IMR-90 (cell line): ENCODE measurements around the gene LRRC2. TPM values are rescaled to one million over a fixed set of nuclear protein-coding genes. Genes with fewer than 3 reads are reported as not detected.

Source experiments
- ATAC-seq: fragments of 200-7000 bp; cut with Tn5 transposase; 2 replicates; pipeline ENCODE4 v1.9.1; 2020; ENCODE audit warnings: low read depth, mild to moderate bottlenecking, moderate library complexity
- BruUV-seq: library from RNA; stranded (reverse); fragments of 400-500 nt; replicated peaks from 2 replicates; lab custom pipeline; 2021; lab: Mats Ljungman, UMichigan
- CTCF ChIA-PET: fragments of 300-600 bp; formaldehyde crosslinking; extraction: SDS; loops from one replicate; lab custom pipeline; 2021; ENCODE audit warnings: antibody characterized with exemption; lab: Yijun Ruan, JAX
- POLR2A ChIA-PET: fragments of 300-600 bp; sonication (Branson Sonifier 250); formaldehyde crosslinking; loops from one replicate; lab custom pipeline; 2022; ENCODE audit warnings: antibody characterized with exemption; ENCODE audit not compliant: unreplicated experiment; lab: Charles Lee
- DNase-seq: peaks from one replicate; pipeline ENCODE4 v3.0.0; 2013
- H2AFZ ChIP-seq: replicated peaks from 2 replicates; pipeline ENCODE3; 2013; ENCODE audit warnings: low read length, mild to moderate bottlenecking; ENCODE audit not compliant: poor library complexity
- H2AK5ac ChIP-seq: 2 replicates; pipeline ENCODE4 v1.6.1; 2013; ENCODE audit warnings: low read depth, low read length, inconsistent platforms
- H2AK9ac ChIP-seq: replicated peaks from 2 replicates; pipeline ENCODE3; 2013; ENCODE audit warnings: mild to moderate bottlenecking, low read depth, low read length, moderate library complexity; ENCODE audit not compliant: poor library complexity
- H2BK120ac ChIP-seq: 2 replicates; pipeline ENCODE4 v1.6.1; 2013; ENCODE audit warnings: low read depth, low read length, inconsistent platforms
- H2BK15ac ChIP-seq: 3 replicates; pipeline ENCODE4 v1.6.1; 2013; ENCODE audit warnings: low read depth, low read length, inconsistent platforms
- H2BK20ac ChIP-seq: 2 replicates; pipeline ENCODE4 v1.6.1; 2013; ENCODE audit warnings: low read depth, mild to moderate bottlenecking, inconsistent platforms, low read length, moderate library complexity
- H2BK5ac ChIP-seq: 2 replicates; pipeline ENCODE4 v1.6.1; 2013; ENCODE audit warnings: mild to moderate bottlenecking, low read depth, low read length, inconsistent platforms; ENCODE audit not compliant: poor library complexity, severe bottlenecking
- H3K14ac ChIP-seq: replicated peaks from 2 replicates; pipeline ENCODE4 v1.6.1; 2013; ENCODE audit warnings: low read depth, low read length, inconsistent platforms
- H3K18ac ChIP-seq: 2 replicates; pipeline ENCODE4 v1.6.1; 2013; ENCODE audit warnings: low read depth, low read length, control low read depth
- H3K23ac ChIP-seq: 2 replicates; pipeline ENCODE4 v1.6.1; 2013; ENCODE audit warnings: low read depth, low read length, inconsistent platforms
- H3K27ac ChIP-seq: 2 replicates; pipeline ENCODE4 v1.5.1; 2013; ENCODE audit warnings: mild to moderate bottlenecking, control low read depth, low read length; ENCODE audit not compliant: insufficient read depth
- H3K27me3 ChIP-seq: 2 replicates; pipeline ENCODE4 v1.6.1; 2013; ENCODE audit warnings: low read length; ENCODE audit not compliant: control insufficient read depth, insufficient read depth
- H3K36me3 ChIP-seq: 2 replicates; pipeline ENCODE4 v1.6.1; 2013; ENCODE audit warnings: low read length, mixed read lengths; ENCODE audit not compliant: control insufficient read depth, insufficient read depth
- H3K4ac ChIP-seq: 2 replicates; pipeline ENCODE4 v1.6.1; 2013; ENCODE audit warnings: low read depth, low read length, inconsistent platforms
- H3K4me1 ChIP-seq: 2 replicates; pipeline ENCODE4 v1.6.1; 2013; ENCODE audit warnings: low read length, mixed read lengths; ENCODE audit not compliant: control insufficient read depth, insufficient read depth
- H3K4me2 ChIP-seq: 2 replicates; pipeline ENCODE4 v1.6.1; 2013; ENCODE audit warnings: low read depth, mild to moderate bottlenecking, control low read depth, low read length, moderate library complexity
- H3K4me3 ChIP-seq: 2 replicates; pipeline ENCODE4 v1.5.1; 2013; ENCODE audit warnings: low read depth, mild to moderate bottlenecking, control low read depth, low read length, moderate library complexity; ENCODE audit not compliant: insufficient read depth
- H3K56ac ChIP-seq: 2 replicates; pipeline ENCODE4 v1.6.1; 2013; ENCODE audit warnings: low read length, inconsistent platforms; ENCODE audit not compliant: insufficient read depth; ENCODE audit errors: extremely low read depth
- H3K79me1 ChIP-seq, 2 experiments: 2 replicates each; pipeline ENCODE4 v1.6.1; 2013; ENCODE audit warnings: low read length in 2 of 2, inconsistent platforms in 1 of 2, low read depth in 1 of 2
- H3K9ac ChIP-seq: 2 replicates; pipeline ENCODE4 v1.6.1; 2013; ENCODE audit warnings: low read depth, low read length, control low read depth
- H3K9me1 ChIP-seq: 2 replicates; pipeline ENCODE4 v1.6.1; 2013; ENCODE audit warnings: low read length, inconsistent platforms; ENCODE audit not compliant: insufficient read depth
- H3K9me3 ChIP-seq: 2 replicates; pipeline ENCODE4 v1.6.1; 2013; ENCODE audit warnings: low read length; ENCODE audit not compliant: control insufficient read depth, insufficient read depth
- H4K20me1 ChIP-seq: 2 replicates; pipeline ENCODE4 v1.6.1; 2013; ENCODE audit warnings: low read length, inconsistent platforms; ENCODE audit not compliant: insufficient read depth
- H4K5ac ChIP-seq: 2 replicates; pipeline ENCODE4 v1.6.1; 2013; ENCODE audit warnings: mild to moderate bottlenecking, low read depth, low read length, control low read depth
- H4K8ac ChIP-seq, 2 experiments: 2 replicates each; pipeline ENCODE4 v1.6.1; 2013; ENCODE audit warnings: low read depth in 2 of 2, low read length in 2 of 2, control low read depth in 1 of 2, inconsistent platforms in 1 of 2
- H4K91ac ChIP-seq: 2 replicates; pipeline ENCODE4 v1.6.1; 2013; ENCODE audit warnings: low read depth, low read length, inconsistent platforms; ENCODE audit not compliant: insufficient read depth
- CEBPB ChIP-seq: IDR thresholded peaks from 2 replicates; pipeline ENCODE4 v1.6.1; 2012; ENCODE audit warnings: low read depth, low read length, improper control_type of control experiment
- CHD1 ChIP-seq: IDR thresholded peaks from 2 replicates; pipeline ENCODE4 v1.6.1; 2012; ENCODE audit warnings: low read depth, low read length, improper control_type of control experiment
- CTCF ChIP-seq: conservative IDR thresholded peaks from 2 replicates; pipeline ENCODE4 v1.5.1; 2012; ENCODE audit warnings: mild to moderate bottlenecking, low read depth, low read length, improper control_type of control experiment
- ELK1 ChIP-seq: fragments of 150-350 bp; IDR thresholded peaks from 2 replicates; pipeline ENCODE4 v1.6.1; 2016; ENCODE audit warnings: low read depth, mild to moderate bottlenecking, low read length, moderate library complexity, borderline replicate concordance
- FOS ChIP-seq: fragments of 150-350 bp; IDR thresholded peaks from 2 replicates; pipeline ENCODE4 v1.6.1; 2016; ENCODE audit warnings: low read depth, low read length
- MAFK ChIP-seq: IDR thresholded peaks from 2 replicates; pipeline ENCODE4 v1.6.1; 2012; ENCODE audit warnings: low read depth, low read length, improper control_type of control experiment
- NFE2L2 ChIP-seq: fragments of 150-350 bp; IDR thresholded peaks from 2 replicates; pipeline ENCODE4 v1.6.1; 2016; ENCODE audit warnings: low read depth, mild to moderate bottlenecking, low read length
- WGBS, 2 experiments: methylation state at CpG; one replicate each; pipeline versions ENCODE4 v1.1.5 to v1.1.7; 2013; ENCODE audit warnings: missing lambda C conversion rate in 2 of 2; ENCODE audit not compliant: insufficient read length in 1 of 2; ENCODE audit errors: extremely low coverage in 2 of 2; 5-methylcytosine and 5-hydroxymethylcytosine counted together
- dilution Hi-C: fragments of 300-500 bp; cut with HindIII; formaldehyde crosslinking; loops from one replicate; pipeline ENCODE4 v1.14.3; 2018; ENCODE audit warnings: low sequenced_read_pairs; ENCODE audit not compliant: unreplicated experiment
- in situ Hi-C: fragments of 300-500 bp; cut with MboI; formaldehyde crosslinking; loops from 3 replicates; pipeline ENCODE4 v1.14.3; 2019; ENCODE audit warnings: low sequenced_read_pairs, inconsistent platforms, mixed read lengths
- intact Hi-C: fragments of 100-400 bp; cut with micrococcal nuclease; formaldehyde crosslinking; loops from 2 replicates; pipeline ENCODE4 v1.10.0; 2022
- polyA plus RNA-seq, 3 experiments: library from polyadenylated mRNA; depleted of rRNA; stranded (reverse); fragments of >200 nt; gene quantifications; 2 replicates each; pipeline ENCODE4 v1.2.3, GENCODE V29; 2012; ENCODE audit warnings: low replicate concordance in 1 of 3
- total RNA-seq: library from RNA; depleted of rRNA; stranded (reverse); fragments of >200 nt; gene quantifications from 2 replicates; pipeline ENCODE4 v1.2.3, GENCODE V29; 2012

The LRRC2 gene
- total and polyA plus RNA-seq, 2 of the 4 experiments (the other 2 are of a cell fraction): 2.9 to 4.1 TPM

- Histone ChIP-seq H2AK5ac (peak overlapping the region; percentile 74), H3K9me1 (peaks cover 11% of the 10 kb centered on the region), H3K18ac (peak overlapping the region; percentile 90; the same call in 1 of the 2 replicates), H3K27ac (peak overlapping the region; percentile 76; the same call in 1 of the 2 replicates), H2BK20ac (peak overlapping the region; percentile 58), H3K4me2 (no peak overlapping the region), H4K8ac (peak overlapping the region; percentile 79 to 99), H3K23ac (peak overlapping the region; percentile 39; the same call in 1 of the 2 replicates), H2BK5ac (peak overlapping the region; percentile 89), H3K79me1 (peaks cover 3 to 19% of the 10 kb centered on the region in 2 experiments; a peak in 2 of 4 replicates), H2BK120ac (peak overlapping the region; percentile 89), H2AFZ (no peak overlapping the region), H3K36me3 (peaks cover 4% of the 10 kb centered on the region; the same call in 1 of the 2 replicates), H3K14ac (peak overlapping the region; percentile 49), H4K20me1 (no peaks in the 10 kb centered on the region), H4K91ac (peak overlapping the region; percentile 96), H3K4me3 (no peak overlapping the region), H3K4ac (peak overlapping the region; percentile 26), H4K5ac (peak overlapping the region; percentile 93; the same call in 1 of the 2 replicates), H3K27me3 (no peaks in the 10 kb centered on the region), H2AK9ac (no peak overlapping the region), H3K4me1 (peaks cover 9% of the 10 kb centered on the region), H2BK15ac (peak overlapping the region; percentile 76), H3K56ac (peak overlapping the region; percentile 64), H3K9ac (peak overlapping the region; percentile 59; the same call in 1 of the 2 replicates), H3K9me3 (peaks cover 7% of the 10 kb centered on the region)
- no TSS peak for BruUV-seq
- intact Hi-C loops: loop anchor here (5.0 kb wide), 1 partner anchor 482 kb away; no protein-coding TSS in a partner anchor
- in situ Hi-C loops: no loop called here
- POLR2A ChIA-PET: no interaction called here
- dilution Hi-C loops: no loop called here
- DNase-seq (peak; percentile 33), ATAC-seq (peak; percentile 37; the same call in 1 of the 2 replicates)
- WGBS, 2 experiments: no CpG with 5 or more reads among the region's 4 CpGs
- CTCF ChIA-PET: interaction anchor here (1.1 to 6.4 kb wide), 4 partner anchors 56 to 71 kb away, joined by 3 to 33 read pairs (median 5); no protein-coding TSS in a partner anchor
- TF ChIP-seq NFE2L2: no peak
- TF ChIP-seq CEBPB: no peak
- TF ChIP-seq CHD1: no peak
- no peak for TF ChIP-seq ELK1
- TF ChIP-seq MAFK: no peak
- TF ChIP-seq CTCF: no peak
- TF ChIP-seq FOS: no peak
These were observed 6.9 kb downstream of the LRRC2 start for GRCh38 chr3:46559091-46559704.
